Superior temporal gyrus (tissue), 1 donor: ENCODE results near the gene DENND2A.
"Not testable (repeated sequence)": the region's sequence is repeated elsewhere in the genome, so short reads cannot be mapped to it uniquely, and the experiment has no call there.

Experiments
- DNase-seq: peaks from one replicate; pipeline ENCODE4 v3.0.0-alpha.2; 2016; ENCODE audit errors: extremely low spot score

Gene DENND2A, protein sequence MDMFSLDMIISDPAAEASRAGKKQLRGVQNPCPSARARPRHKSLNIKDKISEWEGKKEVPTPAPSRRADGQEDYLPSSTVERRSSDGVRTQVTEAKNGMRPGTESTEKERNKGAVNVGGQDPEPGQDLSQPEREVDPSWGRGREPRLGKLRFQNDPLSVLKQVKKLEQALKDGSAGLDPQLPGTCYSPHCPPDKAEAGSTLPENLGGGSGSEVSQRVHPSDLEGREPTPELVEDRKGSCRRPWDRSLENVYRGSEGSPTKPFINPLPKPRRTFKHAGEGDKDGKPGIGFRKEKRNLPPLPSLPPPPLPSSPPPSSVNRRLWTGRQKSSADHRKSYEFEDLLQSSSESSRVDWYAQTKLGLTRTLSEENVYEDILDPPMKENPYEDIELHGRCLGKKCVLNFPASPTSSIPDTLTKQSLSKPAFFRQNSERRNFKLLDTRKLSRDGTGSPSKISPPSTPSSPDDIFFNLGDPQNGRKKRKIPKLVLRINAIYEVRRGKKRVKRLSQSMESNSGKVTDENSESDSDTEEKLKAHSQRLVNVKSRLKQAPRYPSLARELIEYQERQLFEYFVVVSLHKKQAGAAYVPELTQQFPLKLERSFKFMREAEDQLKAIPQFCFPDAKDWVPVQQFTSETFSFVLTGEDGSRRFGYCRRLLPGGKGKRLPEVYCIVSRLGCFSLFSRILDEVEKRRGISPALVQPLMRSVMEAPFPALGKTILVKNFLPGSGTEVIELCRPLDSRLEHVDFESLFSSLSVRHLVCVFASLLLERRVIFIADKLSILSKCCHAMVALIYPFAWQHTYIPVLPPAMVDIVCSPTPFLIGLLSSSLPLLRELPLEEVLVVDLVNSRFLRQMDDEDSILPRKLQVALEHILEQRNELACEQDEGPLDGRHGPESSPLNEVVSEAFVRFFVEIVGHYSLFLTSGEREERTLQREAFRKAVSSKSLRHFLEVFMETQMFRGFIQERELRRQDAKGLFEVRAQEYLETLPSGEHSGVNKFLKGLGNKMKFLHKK

DNA sequence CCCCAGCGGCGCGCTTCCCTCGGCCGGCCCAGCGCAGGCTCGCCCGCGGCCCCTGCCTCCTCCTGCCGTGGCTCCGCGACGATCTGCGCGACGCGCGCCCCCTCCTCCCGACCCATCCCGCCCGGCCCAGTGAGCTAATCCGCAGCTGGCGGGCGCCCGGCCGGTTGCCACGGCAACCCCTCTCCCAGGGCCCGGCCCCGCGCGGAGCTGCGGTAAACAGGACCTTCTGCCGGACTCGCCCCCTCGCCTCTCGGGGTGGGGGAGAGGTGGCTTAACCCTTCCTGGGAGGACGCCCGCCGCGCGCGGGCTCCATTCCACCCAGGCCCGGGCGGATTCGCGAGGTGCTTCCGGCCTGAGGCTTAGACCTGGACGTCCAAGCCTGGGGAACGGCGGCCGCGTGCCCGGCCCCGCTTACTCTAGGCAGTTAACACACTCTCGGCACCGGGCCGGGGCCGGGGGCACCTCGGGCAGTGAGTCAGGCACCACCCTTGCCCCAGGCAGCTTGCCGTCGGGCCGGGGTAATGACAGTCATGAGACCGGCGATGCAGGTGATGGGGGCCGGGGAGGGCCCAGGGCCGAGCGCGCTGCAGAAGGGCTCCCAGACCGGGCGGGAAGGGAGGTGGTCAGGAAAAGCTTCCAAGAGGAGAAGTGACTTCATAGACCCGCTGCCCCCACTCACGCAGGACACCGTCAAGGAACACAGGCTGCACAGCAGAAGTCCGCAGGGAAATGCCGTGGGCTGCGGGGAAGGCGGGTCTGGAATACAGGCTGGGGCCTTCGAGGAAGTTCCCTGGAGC lies at the start of gene DENND2A:
Gene DENND2A (minus strand): TSS at position 87 of the 797 bp plus-strand sequence. CDS start 38,416 bp downstream, outside the sequence.
- peak; percentile 76 for DNase-seq

DNA sequence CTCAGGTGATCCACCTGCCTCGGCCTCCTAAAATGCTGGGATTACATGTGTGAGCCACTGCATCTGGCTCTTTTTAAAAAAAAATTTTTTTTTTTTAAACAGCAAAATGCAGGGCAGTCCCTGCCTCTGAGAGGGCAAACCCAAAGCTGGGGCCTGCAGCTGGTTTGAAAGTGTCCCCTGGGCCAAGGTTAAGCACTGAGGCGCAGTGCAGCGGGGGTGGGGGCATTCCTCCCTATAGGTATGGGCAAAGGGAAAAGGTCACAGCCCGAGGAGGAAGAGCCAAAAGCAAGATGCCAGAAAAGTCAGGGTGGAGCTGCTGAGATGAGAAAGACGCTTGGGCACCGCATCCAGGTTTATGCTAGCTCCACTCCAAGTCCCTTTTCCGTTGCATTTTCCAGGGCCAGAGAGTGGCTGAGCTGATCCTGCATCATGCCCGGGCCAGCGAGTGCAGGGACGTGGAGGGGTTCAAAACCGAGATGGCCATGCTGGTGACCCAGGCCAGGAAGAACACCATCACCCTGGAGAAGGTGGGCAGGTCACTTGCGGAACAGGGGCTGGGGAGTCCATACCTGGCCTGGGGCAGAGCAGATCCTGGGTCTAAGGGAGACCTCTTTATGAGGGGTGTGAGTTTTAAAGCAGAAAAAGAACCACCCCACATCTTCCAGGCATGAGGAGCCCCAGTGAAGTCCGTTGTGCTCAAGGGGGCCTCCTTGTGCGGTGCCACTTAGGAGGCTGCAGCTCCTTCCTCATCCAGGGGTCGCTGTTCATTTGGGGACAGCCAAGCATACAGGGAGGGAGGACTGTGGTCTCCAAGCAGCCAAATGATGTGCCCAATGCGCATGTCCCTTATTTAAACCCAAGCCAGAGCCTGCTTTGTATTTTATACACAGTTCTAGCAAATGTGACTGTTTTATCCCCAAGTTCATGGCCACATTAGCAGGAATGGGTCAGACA lies 48.9 kb upstream of the DENND2A start:
- no peak for DNase-seq

DNA sequence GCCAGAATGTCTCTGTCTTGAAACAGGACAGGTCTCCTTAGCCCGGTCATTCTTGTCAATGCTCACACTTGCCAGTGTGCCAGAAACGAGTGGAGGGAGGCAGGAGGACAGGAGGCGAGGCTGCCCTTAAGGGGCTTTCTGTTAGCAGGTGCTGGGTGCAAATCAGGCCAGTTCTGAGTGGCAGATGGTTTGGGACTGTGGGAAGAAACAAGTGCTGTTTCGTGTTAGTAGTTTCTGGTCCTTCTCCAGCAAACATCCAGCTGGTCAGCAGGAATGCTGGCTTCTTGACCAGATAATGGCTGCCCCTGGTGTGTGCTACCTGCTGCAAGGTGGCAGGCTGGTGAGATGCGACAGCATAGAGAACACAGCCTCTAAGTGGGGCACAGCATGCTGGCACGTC lies 47.7 kb upstream of the DENND2A start:
- DNase-seq = no peak

DNA sequence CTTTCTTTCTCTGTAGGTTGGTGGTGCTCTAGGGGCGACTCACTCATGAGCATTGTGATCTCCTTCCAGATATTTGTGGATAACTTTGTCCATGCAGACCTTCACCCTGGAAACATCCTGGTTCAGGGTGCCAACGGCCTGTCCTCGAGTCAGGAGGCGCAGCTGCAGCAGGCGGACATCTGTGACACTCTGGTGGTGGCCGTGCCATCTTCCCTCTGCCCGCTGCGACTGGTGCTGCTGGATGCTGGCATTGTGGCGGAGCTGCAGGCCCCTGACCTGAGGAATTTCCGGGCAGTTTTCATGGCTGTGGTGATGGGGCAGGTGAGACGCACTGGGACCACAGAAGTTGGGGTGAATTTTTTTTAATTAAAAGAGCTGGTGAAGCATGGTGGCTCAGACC lies 46.3 kb upstream of the DENND2A start:
- DNase-seq = no peak

DNA sequence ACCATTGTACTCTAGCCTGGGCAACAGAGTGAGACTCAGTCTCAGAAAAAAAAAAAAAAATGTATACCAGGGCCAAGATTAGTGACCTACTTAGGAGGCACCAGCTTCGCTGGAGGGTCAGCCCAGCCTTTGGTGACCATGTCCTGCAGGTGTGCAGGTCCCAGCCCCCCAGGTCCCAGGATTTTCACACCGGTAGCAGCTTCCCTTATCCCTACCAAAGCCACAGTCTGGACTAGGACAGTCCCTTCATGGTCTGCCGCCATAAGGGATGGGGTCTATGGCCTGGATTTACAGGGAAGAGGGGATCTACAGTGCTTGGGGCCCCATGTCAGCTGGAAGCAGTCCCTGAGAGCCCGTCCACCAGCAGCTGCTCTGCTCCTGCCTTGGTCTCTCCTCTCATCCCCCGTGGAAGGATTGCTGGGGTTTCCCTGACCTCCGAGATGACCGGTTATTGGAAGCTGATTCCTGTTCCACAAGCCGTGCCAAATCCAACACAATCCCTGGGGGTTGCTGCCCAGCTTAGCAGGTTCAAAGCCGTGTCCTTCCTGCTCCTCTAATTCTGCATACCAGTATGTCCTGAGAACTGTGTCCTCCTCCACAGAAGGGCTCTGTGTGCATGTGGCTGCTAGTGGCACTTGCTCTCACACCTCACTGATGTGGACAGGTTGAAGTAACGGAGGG lies 44.9 kb upstream of the DENND2A start:
- DNase-seq = no peak

DNA sequence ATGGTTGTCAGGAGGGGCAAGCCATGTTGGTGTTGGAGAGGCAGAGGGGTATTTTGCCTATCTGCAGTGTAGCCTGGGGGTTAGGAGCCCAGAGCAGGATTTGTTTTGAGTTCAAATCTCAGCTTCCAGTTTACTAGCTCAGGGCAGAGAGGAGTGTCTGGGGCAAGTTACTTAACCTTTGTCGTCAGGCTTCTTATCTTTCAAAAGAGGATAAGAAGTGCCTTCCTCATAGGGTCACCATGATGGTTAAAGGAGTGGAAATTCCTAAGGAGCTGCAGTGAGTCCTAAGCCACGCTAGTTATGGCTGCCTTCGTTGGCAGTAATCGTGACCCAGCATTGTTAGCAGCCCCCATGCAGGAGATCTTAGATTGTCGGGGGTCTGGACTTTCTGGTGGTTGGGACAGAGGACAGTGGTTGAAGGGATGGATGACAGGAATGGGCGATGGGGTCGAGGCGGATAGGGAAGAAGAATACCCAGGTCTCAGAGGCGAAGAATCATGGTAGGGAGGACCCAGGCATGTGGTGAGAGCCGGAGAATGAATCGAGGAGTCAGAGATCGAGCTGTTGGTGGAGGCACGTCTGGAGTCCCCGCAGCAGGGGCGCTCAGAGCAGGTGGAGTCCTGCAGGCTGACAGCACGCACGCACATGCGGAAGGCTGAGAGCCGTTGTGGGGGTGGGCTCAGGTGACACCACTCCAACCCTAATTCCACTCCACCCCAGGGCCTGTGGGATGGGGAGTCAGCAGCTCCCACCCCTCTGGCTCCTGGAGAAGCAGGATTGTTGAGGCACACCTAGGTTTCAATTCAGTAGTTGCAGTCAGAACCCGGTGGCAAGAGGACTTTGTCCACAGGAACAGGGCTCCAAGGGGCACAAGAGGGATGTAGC lies 43.7 kb upstream of the DENND2A start:
- DNase-seq = no peak

DNA sequence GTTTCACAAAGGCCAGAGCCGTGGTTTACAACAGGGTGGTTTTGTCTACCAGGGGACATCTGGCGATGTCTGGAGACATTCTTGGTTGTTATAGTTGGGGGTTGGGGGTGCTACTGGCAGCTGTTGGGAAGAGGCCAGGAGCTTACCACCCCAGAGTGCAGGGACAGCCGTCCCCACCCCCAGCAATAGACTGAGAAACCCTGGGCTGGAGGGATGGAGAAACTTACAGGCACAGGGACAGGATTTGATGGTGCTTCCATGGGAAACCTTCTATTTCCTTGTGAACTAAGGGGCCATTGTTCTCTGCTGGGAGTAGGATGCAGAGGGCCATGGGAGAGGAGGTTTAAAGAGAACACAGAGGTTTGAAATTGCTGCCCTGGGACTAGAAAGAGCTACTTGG lies 43.0 kb upstream of the DENND2A start:
- DNase-seq = peak; percentile 59

DNA sequence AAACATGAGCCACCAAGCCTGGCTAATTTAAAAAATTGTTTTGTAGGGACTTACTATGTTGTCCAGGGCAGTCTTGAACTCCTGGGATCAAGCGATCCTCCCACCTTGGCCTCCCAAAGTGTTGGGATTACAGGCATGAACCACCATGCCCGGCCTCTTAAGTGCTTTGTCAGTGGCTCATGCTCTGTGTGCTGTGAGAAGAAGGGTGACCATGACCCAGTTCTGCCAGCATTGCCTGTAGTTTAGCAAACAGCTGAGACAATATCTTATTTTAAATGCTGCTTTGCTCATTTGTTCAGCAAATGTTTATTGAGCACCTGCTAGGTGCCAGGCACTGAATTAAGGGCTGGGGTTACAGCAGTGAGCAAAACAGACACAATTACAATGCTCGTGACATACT lies 41.2 kb upstream of the DENND2A start:
- DNase-seq = no peak

DNA sequence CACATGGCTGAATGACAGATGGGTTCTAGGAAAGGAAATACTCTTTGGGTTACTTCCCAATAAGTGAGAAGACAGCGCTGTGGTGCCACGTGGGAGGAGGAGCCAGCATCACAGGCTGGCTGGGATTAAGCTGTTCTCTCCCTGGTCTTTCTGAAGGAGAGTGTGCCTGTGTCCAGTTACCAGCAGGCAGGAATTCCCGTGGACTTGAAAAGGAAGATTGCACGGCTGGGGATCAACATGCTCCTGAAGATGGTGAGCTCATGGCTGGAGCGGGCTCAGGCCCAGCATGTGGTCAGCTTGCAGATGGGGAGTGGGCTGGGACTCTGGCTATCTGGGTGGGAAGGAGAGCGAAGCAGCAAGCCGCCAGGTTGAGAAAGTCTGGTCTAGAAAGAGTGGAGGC lies 40.3 kb upstream of the DENND2A start:
- no peak for DNase-seq

DNA sequence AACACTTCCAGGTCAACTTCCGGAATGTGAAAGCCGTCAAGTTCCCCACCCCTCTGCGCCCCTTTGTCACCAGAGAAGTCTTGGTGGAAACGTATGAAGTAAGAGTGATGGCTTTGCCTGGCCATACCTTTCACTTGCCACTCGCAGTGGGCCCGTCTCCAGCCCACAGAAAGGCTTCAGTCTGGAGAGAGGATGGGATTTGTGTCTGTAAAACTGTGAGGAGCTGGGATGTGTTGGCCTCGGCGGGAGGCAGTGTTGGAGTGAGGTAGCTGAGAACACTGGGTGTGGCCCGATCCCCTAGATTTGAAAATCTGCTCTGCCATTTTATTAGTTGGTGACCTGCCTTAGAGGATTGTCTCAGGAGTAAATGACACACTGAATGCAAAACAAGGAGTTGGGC lies 38.6 kb upstream of the DENND2A start:
- DNase-seq = no peak

DNA sequence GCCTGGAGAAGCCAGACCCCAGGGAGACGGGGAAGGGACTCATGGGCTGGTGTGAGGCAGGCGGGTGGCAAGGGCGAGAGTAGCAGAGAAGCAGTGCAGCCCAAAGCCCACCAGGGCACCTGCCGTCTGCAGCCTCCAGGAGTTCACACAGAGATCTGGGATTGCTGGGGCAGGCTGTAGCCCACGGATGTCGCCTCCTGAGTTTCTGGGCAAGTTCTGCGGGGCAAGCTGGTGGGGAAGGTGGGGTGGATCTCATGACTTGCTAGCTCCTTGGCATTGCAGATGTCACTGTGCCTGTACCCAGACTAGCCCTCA lies 38.2 kb upstream of the DENND2A start:
- no peak for DNase-seq

DNA sequence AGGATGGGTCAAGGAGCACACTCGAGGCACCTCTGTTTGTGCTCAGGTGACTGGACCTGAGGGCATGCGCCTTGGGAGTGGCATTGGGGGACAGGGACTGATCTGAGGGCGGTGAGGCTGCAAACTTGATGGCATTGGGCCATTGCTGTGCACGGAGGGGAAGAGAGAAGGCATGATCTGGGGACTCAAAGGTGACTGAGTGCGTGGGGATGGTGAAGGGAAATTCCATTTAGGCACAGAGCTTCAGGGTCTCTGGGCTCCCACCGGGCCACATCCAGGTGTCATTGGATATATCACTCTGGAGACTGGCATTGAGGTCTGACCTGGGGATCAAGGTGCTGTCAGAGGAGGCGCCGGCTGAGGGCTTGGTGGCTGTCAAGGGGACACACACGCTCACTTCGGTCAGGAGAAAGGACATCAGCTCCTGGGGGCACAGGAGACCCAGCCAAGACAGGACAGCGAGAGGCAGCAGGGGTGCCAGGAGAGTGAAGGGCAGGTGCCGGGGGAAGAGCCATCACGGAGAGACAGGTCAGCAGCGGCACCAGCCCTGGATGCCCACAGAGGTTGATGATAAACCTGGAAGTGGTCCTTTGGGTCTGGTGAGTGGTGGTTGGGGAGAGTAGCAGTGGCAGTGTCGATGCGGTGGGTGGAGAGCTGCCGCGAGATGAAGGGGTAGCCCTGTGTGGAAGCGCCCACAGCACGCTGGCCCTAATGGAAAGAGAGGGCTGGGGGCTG lies 37.6 kb upstream of the DENND2A start:
- DNase-seq = no peak

DNA sequence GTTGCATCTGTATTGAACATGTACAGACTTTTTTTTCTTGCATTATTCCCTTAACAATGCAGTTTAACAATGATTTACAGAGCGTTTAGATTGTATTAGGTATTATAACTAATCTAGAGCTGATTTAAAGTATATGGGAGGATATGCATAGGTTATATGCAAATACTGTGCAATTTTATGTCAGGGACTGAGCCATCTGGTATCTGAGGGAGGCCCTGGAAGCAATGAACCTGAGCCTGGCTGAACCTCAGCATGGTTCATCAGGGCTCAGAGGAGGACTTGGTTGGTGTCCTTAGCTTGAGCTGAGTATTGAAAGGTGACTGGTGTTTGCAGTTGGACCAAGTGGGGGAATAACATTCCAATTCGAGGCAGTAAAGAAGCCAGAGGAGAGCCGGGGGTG lies 36.9 kb upstream of the DENND2A start:
- DNase-seq = no peak

DNA sequence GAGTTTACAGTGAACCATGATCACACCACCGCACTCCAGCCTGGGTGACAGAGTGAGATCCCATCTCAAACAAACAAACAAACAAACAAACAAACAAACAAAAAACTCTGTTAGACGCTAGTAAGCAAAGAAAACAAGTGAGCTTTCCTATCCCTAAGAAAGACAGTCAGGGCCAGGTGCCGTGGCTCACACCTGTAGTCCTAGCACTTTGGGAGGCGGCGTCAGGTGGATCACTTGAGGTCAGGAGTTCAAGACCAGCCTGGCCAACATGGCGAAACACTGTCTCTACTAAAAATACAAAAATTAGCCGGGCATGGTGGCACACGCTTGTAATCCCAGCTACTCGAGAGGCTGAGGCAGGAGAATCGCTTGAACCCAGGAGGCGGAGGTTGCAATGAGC lies 36.3 kb upstream of the DENND2A start:
- DNase-seq = not testable (repeated sequence)

DNA sequence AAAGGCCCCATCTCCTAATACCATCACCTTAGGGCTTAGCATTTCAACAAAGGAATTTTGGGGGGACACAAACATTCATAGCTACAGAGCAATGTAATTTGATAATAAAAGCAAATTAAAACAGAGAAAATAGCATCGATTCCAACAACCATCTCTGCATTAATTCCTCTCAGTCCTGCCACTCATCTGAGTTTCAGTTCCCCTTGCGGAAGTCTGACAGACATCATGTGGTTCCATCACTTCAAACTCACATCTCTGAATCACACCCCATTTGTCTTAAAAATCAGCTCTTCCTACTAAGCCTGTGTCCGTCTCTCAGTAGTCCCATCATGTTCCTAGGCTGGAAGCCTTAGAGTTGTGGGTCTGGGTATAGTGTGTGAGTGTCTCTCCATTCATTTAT lies 35.7 kb upstream of the DENND2A start:
- peak; percentile 29 for DNase-seq

DNA sequence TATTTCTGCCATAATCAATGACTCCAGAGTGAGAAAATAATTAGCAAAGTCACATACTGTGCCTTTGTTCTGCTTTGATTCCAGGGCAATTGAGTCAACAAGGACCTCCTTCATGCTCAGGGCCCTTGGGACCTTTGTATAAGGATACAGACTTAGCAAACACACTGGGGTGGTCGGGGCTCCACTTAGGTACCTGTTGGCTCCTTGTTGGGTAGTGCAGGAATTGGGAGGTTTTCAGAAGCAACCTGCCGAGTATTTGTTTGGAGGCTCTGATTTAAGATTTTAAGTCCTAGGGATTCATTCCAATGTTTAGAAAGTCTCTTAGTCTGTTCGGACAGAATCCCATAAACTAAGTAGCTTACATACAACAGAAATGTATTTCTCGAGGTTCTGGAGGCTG lies 35.1 kb upstream of the DENND2A start:
- peak; percentile 22 for DNase-seq

DNA sequence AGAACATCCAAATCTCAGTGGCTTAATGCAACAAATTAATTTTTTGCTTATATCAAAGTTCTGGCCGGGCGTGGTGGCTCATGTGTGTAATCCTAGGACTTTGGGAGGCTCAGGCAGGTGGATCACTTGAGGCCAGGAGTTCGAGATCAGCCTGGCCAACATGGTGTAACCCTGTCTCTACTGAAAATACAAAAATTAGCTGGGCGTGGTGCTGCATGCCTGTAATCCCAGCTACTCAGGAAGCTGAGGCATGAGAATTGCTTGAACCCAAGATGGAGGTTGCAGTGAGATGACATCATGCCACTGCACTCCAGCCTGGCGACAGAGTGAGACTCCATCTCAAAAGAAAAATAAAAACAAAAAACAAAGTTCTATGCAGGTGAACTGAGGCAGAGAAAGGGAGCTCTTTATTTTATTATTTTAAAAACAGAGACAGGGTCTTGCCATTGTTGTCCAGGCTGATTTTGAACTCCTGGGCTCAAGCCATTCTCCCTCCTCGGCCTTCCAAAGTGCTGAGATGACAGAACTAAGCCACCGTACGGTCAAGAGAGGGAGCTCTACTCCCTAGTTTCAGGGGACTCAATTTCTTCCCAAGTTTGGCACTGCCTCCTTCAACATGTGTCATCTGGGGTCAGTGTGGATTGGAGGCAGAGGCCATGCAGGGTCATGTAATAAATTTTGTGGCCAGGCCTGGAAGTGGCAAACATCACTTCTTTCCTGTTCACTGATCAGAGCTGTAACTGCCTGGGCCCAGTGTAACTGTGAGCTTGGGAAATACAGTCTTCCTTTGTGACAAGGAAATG lies 34.5 kb upstream of the DENND2A start:
- DNase-seq = peak; percentile 85

DNA sequence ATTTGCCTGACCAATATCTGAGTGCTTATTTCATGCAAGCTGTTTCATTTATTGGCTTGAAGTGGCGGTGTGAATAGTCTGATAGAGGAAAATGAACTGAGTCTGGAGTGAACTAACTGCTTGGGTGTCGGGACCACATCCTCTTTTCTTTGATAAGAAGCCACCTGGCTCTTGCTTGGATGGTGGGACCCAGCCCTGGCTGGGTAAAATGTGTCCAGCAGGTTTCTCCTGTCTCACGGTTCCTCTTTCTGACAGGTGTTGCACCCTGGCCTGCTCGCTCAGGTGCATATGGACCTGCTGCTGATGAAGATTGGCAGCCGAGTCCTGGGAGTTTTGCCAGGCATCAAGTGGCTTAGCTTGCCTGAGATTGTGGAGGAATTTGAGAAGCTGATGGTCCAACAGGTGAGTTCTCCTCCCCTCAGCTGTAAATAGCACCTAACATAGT lies 33.8 kb upstream of the DENND2A start:
- DNase-seq = peak; percentile 31
